PC-3 (cell line): ENCODE measurements around the gene OGFOD3. TPM values are rescaled to one million over a fixed set of nuclear protein-coding genes. Genes with fewer than 3 reads are reported as not detected.
"Not testable (repeated sequence)": the region's sequence is repeated elsewhere in the genome, so short reads cannot be mapped to it uniquely, and the experiment has no call there.

Experiments
- ATAC-seq: fragments of 200-7000 bp; cut with Tn5 transposase; 2 replicates; pipeline ENCODE4 v1.9.1; 2020; ENCODE audit warnings: mild to moderate bottlenecking, moderate library complexity
- BruUV-seq: library from RNA; stranded (reverse); fragments of 400-500 nt; replicated peaks from 2 replicates; lab custom pipeline; 2021; lab: Mats Ljungman, UMichigan
- CTCF ChIA-PET: fragments of 300-600 bp; sonication (Branson Sonifier 250); formaldehyde crosslinking; loops from one replicate; lab custom pipeline; 2022; ENCODE audit warnings: antibody characterized with exemption; lab: Charles Lee
- POLR2A ChIA-PET: fragments of 300-600 bp; sonication (Branson Sonifier 250); formaldehyde crosslinking; loops from one replicate; lab custom pipeline; 2022; ENCODE audit warnings: antibody characterized with exemption; ENCODE audit not compliant: unreplicated experiment; lab: Charles Lee
- DNase-seq: peaks from one replicate; pipeline ENCODE4 v3.0.0-alpha.2; 2015
- H2AFZ ChIP-seq: fragments of 300-600 bp; sonication (generic); 2 replicates; pipeline ENCODE4 v1.6.0; 2016; ENCODE audit warnings: antibody characterized with exemption, low read length
- H3F3A ChIP-seq: fragments of 300-600 bp; sonication (generic); one replicate; pipeline ENCODE4 v1.6.0; 2017; ENCODE audit warnings: antibody characterized with exemption, low read length, control low read depth, mild to moderate bottlenecking; ENCODE audit not compliant: unreplicated experiment
- H3K27ac ChIP-seq: fragments of 300-600 bp; sonication (generic); 2 replicates; pipeline ENCODE4 v1.5.1; 2016; ENCODE audit warnings: mild to moderate bottlenecking, low read length
- H3K27me3 ChIP-seq: fragments of 300-600 bp; sonication (generic); 2 replicates; pipeline ENCODE4 v1.6.1; 2016; ENCODE audit warnings: low read length, mixed read lengths
- H3K36me3 ChIP-seq: fragments of 300-600 bp; sonication (generic); 2 replicates; pipeline ENCODE4 v1.6.1; 2016; ENCODE audit warnings: low read depth, mixed run types, low read length, mixed read lengths
- H3K4me1 ChIP-seq: fragments of 300-600 bp; sonication (generic); 2 replicates; pipeline ENCODE4 v1.5.1; 2016; ENCODE audit warnings: low read length; ENCODE audit not compliant: insufficient read depth
- H3K4me2 ChIP-seq: fragments of 300-600 bp; sonication (generic); 2 replicates; pipeline ENCODE4 v1.6.0; 2016; ENCODE audit warnings: low read length
- H3K4me3 ChIP-seq: fragments of 300-600 bp; sonication (generic); 2 replicates; pipeline ENCODE4 v1.5.1; 2016; ENCODE audit warnings: mild to moderate bottlenecking, low read length, mixed read lengths
- H3K79me2 ChIP-seq: fragments of 300-600 bp; sonication (generic); 2 replicates; pipeline ENCODE4 v1.6.1; 2017; ENCODE audit warnings: low read length, mixed read lengths
- H3K9ac ChIP-seq: fragments of 300-600 bp; sonication (generic); 2 replicates; pipeline ENCODE4 v1.6.0; 2016; ENCODE audit warnings: mild to moderate bottlenecking, low read length
- H3K9me2 ChIP-seq: fragments of 300-600 bp; sonication (generic); replicated peaks from 2 replicates; pipeline ENCODE4 v1.6.1; 2016; ENCODE audit warnings: mixed run types, low read length, mixed read lengths
- H3K9me3 ChIP-seq: fragments of 300-600 bp; sonication (generic); 2 replicates; pipeline ENCODE4 v1.6.1; 2016; ENCODE audit warnings: low read length, mixed read lengths
- H4K20me1 ChIP-seq: fragments of 300-600 bp; sonication (generic); 2 replicates; pipeline ENCODE4 v1.6.1; 2016; ENCODE audit warnings: low read length, mixed read lengths
- CTCF ChIP-seq: fragments of 300-600 bp; sonication (generic); conservative IDR thresholded peaks from 2 replicates; pipeline ENCODE4 v1.5.1; 2017; ENCODE audit warnings: antibody characterized with exemption, low read depth, mild to moderate bottlenecking, low read length
- EZH2 ChIP-seq: fragments of 300-600 bp; sonication (generic); IDR thresholded peaks from one replicate; pipeline ENCODE4 v1.6.1; 2017; ENCODE audit warnings: antibody characterized with exemption, mild to moderate bottlenecking, low read length; ENCODE audit not compliant: unreplicated experiment
- EZH2phosphoT487 ChIP-seq: fragments of 300-600 bp; sonication (generic); IDR thresholded peaks from 2 replicates; pipeline ENCODE4 v1.6.1; 2018; ENCODE audit warnings: mild to moderate bottlenecking, antibody characterized with exemption, low read length, borderline replicate concordance
- intact Hi-C: fragments of 100-400 bp; cut with micrococcal nuclease; formaldehyde crosslinking; loops from 2 replicates; pipeline ENCODE4 v1.9.0; 2023
- total RNA-seq: library from RNA; depleted of rRNA; stranded (reverse); fragments of >200 nt; gene quantifications from 2 replicates; pipeline ENCODE4 v1.2.3, GENCODE V29; 2014

Gene OGFOD3
- total RNA-seq, 1 experiment from 2014 or later, result 56.1 TPM

GRCh38 chr17:82373731-82374625 lies 44.4 kb downstream of the OGFOD3 start:
- intact Hi-C loops, result no loop called here
- Histone ChIP-seq H3K9ac (no peak overlapping the region), H3K4me2 (no peak overlapping the region), H3K36me3 (no peaks in the 10 kb centered on the region), H3K9me3 (no peaks in the 10 kb centered on the region), H3K27ac (no peak overlapping the region), H3K4me1 (peaks cover 6% of the 10 kb centered on the region; the same call in 1 of the 2 replicates), H3K4me3 (no peak overlapping the region), H3K27me3 (no peaks in the 10 kb centered on the region), H2AFZ (no peak overlapping the region), H3K9me2 (no peaks in the 10 kb centered on the region), H3K79me2 (no peaks in the 10 kb centered on the region), H4K20me1 (no peaks in the 10 kb centered on the region), H3F3A (no peaks in the 10 kb centered on the region)
- ATAC-seq, result no peak
- DNase-seq, result no peak
- TF ChIP-seq CTCF, result no peak
- no peak for TF ChIP-seq EZH2phosphoT487
- no peak for TF ChIP-seq EZH2
- no TSS peak for BruUV-seq
- POLR2A ChIA-PET, result interaction anchor here (0.6 kb wide), 1 partner anchor 36 kb away, joined by 3 read pairs; no protein-coding TSS in a partner anchor
- CTCF ChIA-PET, result no interaction called here

- BruUV-seq, H3K27ac ChIP-seq, intact Hi-C loops, DNase-seq, H3K4me3 ChIP-seq, H3K4me2 ChIP-seq, H3K27me3 ChIP-seq, H3K9ac ChIP-seq, POLR2A ChIA-PET, H3K79me2 ChIP-seq, H3K36me3 ChIP-seq, H3K9me2 ChIP-seq, H3F3A ChIP-seq, H2AFZ ChIP-seq, H4K20me1 ChIP-seq, H3K4me1 ChIP-seq, H3K9me3 ChIP-seq, ATAC-seq: not testable (repeated sequence)
- CTCF ChIA-PET, result interaction anchor here (0.7 kb wide), 1 partner anchor 16 kb away, joined by 3 read pairs; no protein-coding TSS in a partner anchor
Measured at GRCh38 chr17:82373072-82373452, 45.3 kb downstream of the OGFOD3 start.

GRCh38 chr17:82372249-82373071 lies 45.9 kb downstream of the OGFOD3 start:
- Histone ChIP-seq H3F3A (no peaks in the 10 kb centered on the region), H3K27me3 (no peaks in the 10 kb centered on the region), H3K9me3 (no peaks in the 10 kb centered on the region), H3K27ac (no peak overlapping the region), H3K9me2 (no peaks in the 10 kb centered on the region), H3K4me1 (peaks cover 6% of the 10 kb centered on the region; the same call in 1 of the 2 replicates), H3K9ac (no peak overlapping the region), H3K79me2 (no peaks in the 10 kb centered on the region), H2AFZ (no peak overlapping the region), H4K20me1 (no peaks in the 10 kb centered on the region), H3K4me2 (no peak overlapping the region), H3K4me3 (no peak overlapping the region), H3K36me3 (no peaks in the 10 kb centered on the region)
- no peak for DNase-seq
- ChIA-PET POLR2A (no interaction called here), CTCF (interaction anchor here (0.7 kb wide), 1 partner anchor 15 kb away, joined by 3 read pairs; no protein-coding TSS in a partner anchor)
- no TSS peak for BruUV-seq
- intact Hi-C loops, result no loop called here
- no peak for ATAC-seq
- no peak for TF ChIP-seq EZH2phosphoT487
- no peak for TF ChIP-seq CTCF
- TF ChIP-seq EZH2, result no peak
